Ascending aorta (tissue), 2 donors: ENCODE data around the gene ADGRV1. TPM values are rescaled to one million over a fixed set of nuclear protein-coding genes. Genes with fewer than 3 reads are reported as not detected.

Source experiments
- DNase-seq, 2 donors: peaks; one replicate each; pipeline ENCODE4 v3.0.0-alpha.2; 2019; ENCODE audit warnings: low spot score in 2 of 2
- H3K27ac ChIP-seq, 2 donors: fragments of 200-600 bp; sonication (generic); one replicate each; pipeline ENCODE4 v1.5.1; 2016 to 2017; ENCODE audit warnings: mild to moderate bottlenecking in 1 of 2
- H3K27me3 ChIP-seq: fragments of 200-600 bp; sonication (generic); one replicate; pipeline ENCODE4 v1.5.1; 2017
- H3K36me3 ChIP-seq, 2 donors: fragments of 200-600 bp; sonication (generic); one replicate each; pipeline ENCODE4 v1.5.1; 2016
- H3K4me1 ChIP-seq, 2 donors: fragments of 200-600 bp; sonication (generic); one replicate each; pipeline ENCODE4 v1.5.1; 2016 to 2017; ENCODE audit warnings: mild to moderate bottlenecking in 1 of 2
- H3K4me3 ChIP-seq, 2 donors: fragments of 200-600 bp; sonication (generic); one replicate each; pipeline ENCODE4 v1.5.1; 2016 to 2017; ENCODE audit warnings: mild to moderate bottlenecking in 1 of 2
- H3K9me3 ChIP-seq, 2 donors: fragments of 200-600 bp; sonication (generic); one replicate each; pipeline ENCODE4 v1.5.1; 2016
- CTCF ChIP-seq, 3 experiments: fragments of 200-600 bp in 2 of 3; fragments of 450-650 bp in 1 of 3; sonication (generic) in 2 of 3; IDR thresholded peaks; one replicate each; pipeline ENCODE4 v1.5.1; 2016 to 2019; ENCODE audit warnings: antibody characterized with exemption in 3 of 3, mild to moderate bottlenecking in 1 of 3, moderate library complexity in 1 of 3
- intact Hi-C: fragments of 100-400 bp; cut with DNase I; formaldehyde crosslinking; loops from one replicate; pipeline ENCODE4 v1.15.1; 2023
- total RNA-seq: library from RNA; depleted of rRNA; stranded (reverse); fragments of >200 nt; gene quantifications from one replicate; pipeline ENCODE4 v1.1.0, GENCODE V29; 2016

The ADGRV1 gene
- total RNA-seq, 1 donor from 2014 or later, result 6.9 TPM

GRCh38 chr5:91026466-91026865 lies 467.9 kb downstream of the ADGRV1 start:
- H3K4me1 ChIP-seq, result no peaks in the 10 kb centered on the region
- intact Hi-C loops, result no loop called here

GRCh38 chr5:91027405-91028139 lies 469.0 kb downstream of the ADGRV1 start:
- H3K36me3 ChIP-seq, result no peaks in the 10 kb centered on the region
- H3K4me3 ChIP-seq, result no peak overlapping the region
- DNase-seq, result no peak
- intact Hi-C loops, result no loop called here
- H3K27me3 ChIP-seq, result no peaks in the 10 kb centered on the region
- H3K4me1 ChIP-seq, result no peaks in the 10 kb centered on the region
- H3K27ac ChIP-seq, result no peak overlapping the region
- no peaks in the 10 kb centered on the region for H3K9me3 ChIP-seq
- no peak for TF ChIP-seq CTCF (IDR thresholded peaks at IDR 0.05)

More at GRCh38 chr5:91026466-91026865, 467.9 kb downstream of the ADGRV1 start:
- DNase-seq, result no peak
- Histone ChIP-seq H3K4me3 (no peak overlapping the region), H3K9me3 (no peaks in the 10 kb centered on the region), H3K27ac (no peak overlapping the region), H3K36me3 (no peaks in the 10 kb centered on the region), H3K27me3 (no peaks in the 10 kb centered on the region)
- TF ChIP-seq CTCF (IDR thresholded peaks at IDR 0.05), result no peak

- Histone ChIP-seq H3K4me3 (no peak overlapping the region), H3K27me3 (no peaks in the 10 kb centered on the region), H3K36me3 (no peaks in the 10 kb centered on the region), H3K27ac (no peak overlapping the region), H3K4me1 (no peaks in the 10 kb centered on the region), H3K9me3 (no peaks in the 10 kb centered on the region)
- DNase-seq, result no peak
- intact Hi-C loops, result no loop called here
- no peak for TF ChIP-seq CTCF (IDR thresholded peaks at IDR 0.05)
These were observed 469.9 kb downstream of the ADGRV1 start for GRCh38 chr5:91028499-91028956.

GRCh38 chr5:91030521-91031401 lies 472.2 kb downstream of the ADGRV1 start:
- no peak for TF ChIP-seq CTCF (IDR thresholded peaks at IDR 0.05)
- H3K27me3 ChIP-seq, result no peaks in the 10 kb centered on the region
- H3K4me1 ChIP-seq, result no peaks in the 10 kb centered on the region
- no peak overlapping the region for H3K4me3 ChIP-seq
- no peaks in the 10 kb centered on the region for H3K9me3 ChIP-seq
- H3K27ac ChIP-seq, result no peak overlapping the region
- no peak for DNase-seq
- intact Hi-C loops, result no loop called here
- no peaks in the 10 kb centered on the region for H3K36me3 ChIP-seq

GRCh38 chr5:91031402-91031752 lies 472.8 kb downstream of the ADGRV1 start:
- Histone ChIP-seq H3K27me3 (no peaks in the 10 kb centered on the region), H3K36me3 (no peaks in the 10 kb centered on the region), H3K27ac (no peak overlapping the region), H3K4me1 (no peaks in the 10 kb centered on the region), H3K9me3 (no peaks in the 10 kb centered on the region), H3K4me3 (no peak overlapping the region)
- no peak for TF ChIP-seq CTCF (IDR thresholded peaks at IDR 0.05)
- intact Hi-C loops, result no loop called here
- no peak for DNase-seq
